OCI-LY3 (cell line): ENCODE data around the gene SCRN2.

Source experiments
- H2AFZ ChIP-seq: fragments of 200-600, 300-600 bp; shearing (Covaris generic); 2 replicates; pipeline ENCODE4 v1.6.0; 2014; ENCODE audit warnings: antibody characterized with exemption, low read depth, low read length
- H3K27ac ChIP-seq: fragments of 200-600, 300-600 bp; sonication (generic); 2 replicates; pipeline ENCODE4 v1.5.1; 2014; ENCODE audit warnings: mild to moderate bottlenecking, low read length, moderate library complexity, mixed read lengths
- H3K27me3 ChIP-seq: fragments of 200-600, 300-600 bp; sonication (generic); 2 replicates; pipeline ENCODE4 v1.6.1; 2014; ENCODE audit warnings: low read depth, low read length, mixed read lengths
- H3K36me3 ChIP-seq: fragments of 200-600, 300-600 bp; sonication (generic); replicated peaks from 2 replicates; pipeline ENCODE3; 2014; ENCODE audit warnings: low read depth, low read length, mixed read lengths
- H3K4me1 ChIP-seq: fragments of 300-600, 200-600 bp; sonication (generic); 2 replicates; pipeline ENCODE4 v1.6.1; 2014; ENCODE audit warnings: low read length, mixed read lengths
- H3K4me2 ChIP-seq: fragments of 200-600, 300-600 bp; sonication (generic); 2 replicates; pipeline ENCODE4 v1.6.1; 2014; ENCODE audit warnings: low read length, mixed read lengths
- H3K4me3 ChIP-seq: fragments of 300-600, 200-600 bp; sonication (generic); 2 replicates; pipeline ENCODE4 v1.5.1; 2014; ENCODE audit warnings: antibody characterized with exemption, mild to moderate bottlenecking, low read length, moderate library complexity
- H3K79me2 ChIP-seq: fragments of 300-600, 200-600 bp; shearing (Covaris generic); 2 replicates; pipeline ENCODE4 v1.6.1; 2014; ENCODE audit warnings: mild to moderate bottlenecking, low read length, mixed read lengths
- H3K9ac ChIP-seq: fragments of 300-600, 200-600 bp; shearing (Covaris generic); 2 replicates; pipeline ENCODE4 v1.6.0; 2014; ENCODE audit warnings: mild to moderate bottlenecking, low read length, moderate library complexity
- H3K9me3 ChIP-seq: fragments of 200-600, 300-600 bp; shearing (Covaris generic); 2 replicates; pipeline ENCODE4 v1.6.1; 2014; ENCODE audit warnings: low read length, mixed read lengths; ENCODE audit not compliant: insufficient read depth
- H4K20me1 ChIP-seq: fragments of 200-600, 300-600 bp; sonication (generic); 2 replicates; pipeline ENCODE4 v1.6.1; 2016; ENCODE audit warnings: low read length, mixed read lengths; ENCODE audit not compliant: insufficient read depth
- CTCF ChIP-seq: fragments of 200-600, 300-600 bp; sonication (generic); IDR thresholded peaks from 2 replicates; pipeline ENCODE4 v1.5.1; 2014; ENCODE audit warnings: antibody characterized with exemption, low read length, low read depth
- EZH2phosphoT487 ChIP-seq: fragments of 200-600 bp; shearing (Covaris generic); IDR thresholded peaks from 2 replicates; pipeline ENCODE4 v1.6.1; 2018; ENCODE audit warnings: antibody characterized with exemption, mixed run types, low read depth

Gene SCRN2

GRCh38 chr17:47811709-47812108 lies 29.4 kb downstream of the SCRN2 start:
- H3K4me1 ChIP-seq: no peaks in the 10 kb centered on the region
- no peak overlapping the region for H3K27ac ChIP-seq

GRCh38 chr17:47810901-47811635 lies 30.0 kb downstream of the SCRN2 start:
- Histone ChIP-seq H3K9me3 (no peaks in the 10 kb centered on the region), H3K27me3 (no peaks in the 10 kb centered on the region), H2AFZ (no peak overlapping the region), H4K20me1 (no peaks in the 10 kb centered on the region), H3K4me3 (no peak overlapping the region), H3K4me2 (no peak overlapping the region), H3K79me2 (no peaks in the 10 kb centered on the region), H3K9ac (no peak overlapping the region), H3K4me1 (no peaks in the 10 kb centered on the region), H3K27ac (no peak overlapping the region), H3K36me3 (no peaks in the 10 kb centered on the region)
- TF ChIP-seq EZH2phosphoT487 (no peak), CTCF (no peak)

More at GRCh38 chr17:47811709-47812108, 29.4 kb downstream of the SCRN2 start:
- Histone ChIP-seq H3K36me3 (no peaks in the 10 kb centered on the region), H3K79me2 (no peaks in the 10 kb centered on the region), H3K4me3 (no peak overlapping the region), H3K9ac (no peak overlapping the region), H3K9me3 (no peaks in the 10 kb centered on the region), H2AFZ (no peak overlapping the region), H3K4me2 (no peak overlapping the region), H4K20me1 (no peaks in the 10 kb centered on the region), H3K27me3 (no peaks in the 10 kb centered on the region)
- TF ChIP-seq CTCF (no peak), EZH2phosphoT487 (no peak)

DNA sequence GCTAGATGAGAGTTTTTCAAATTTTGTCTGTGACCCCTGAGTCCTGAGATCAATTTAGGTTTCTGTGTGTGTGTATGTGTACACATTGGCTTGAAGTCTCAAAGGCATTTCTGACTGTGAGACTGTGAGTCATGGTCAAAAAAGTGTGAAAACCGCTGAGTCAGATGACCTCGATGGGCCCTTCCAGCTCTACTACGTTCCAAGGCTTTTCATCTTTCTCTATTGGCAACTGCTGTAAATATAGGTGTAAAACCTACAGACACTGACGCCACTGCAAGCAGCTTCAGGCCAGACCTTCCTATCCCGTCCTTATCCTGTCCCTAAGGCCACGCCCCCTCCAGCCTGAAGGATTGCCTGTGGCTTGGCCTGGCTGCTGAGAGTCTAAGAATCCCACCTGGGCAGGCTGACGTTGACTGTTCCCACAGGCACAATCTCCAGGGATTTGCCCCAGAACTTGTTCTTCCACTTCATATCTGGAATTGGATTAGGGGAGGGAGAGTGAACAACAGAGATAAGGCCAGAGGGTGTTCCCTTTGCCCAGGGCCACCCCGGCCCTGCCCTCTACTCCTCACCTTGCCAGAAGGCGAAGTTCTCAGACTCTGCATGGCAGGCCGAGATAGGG lies 30.8 kb downstream of the SCRN2 start:
- Histone ChIP-seq H3K27me3 (no peaks in the 10 kb centered on the region), H2AFZ (no peak overlapping the region), H3K4me3 (no peak overlapping the region), H3K4me2 (no peak overlapping the region), H3K36me3 (no peaks in the 10 kb centered on the region), H4K20me1 (no peaks in the 10 kb centered on the region), H3K27ac (no peak overlapping the region), H3K9me3 (no peaks in the 10 kb centered on the region), H3K79me2 (no peaks in the 10 kb centered on the region), H3K4me1 (no peaks in the 10 kb centered on the region), H3K9ac (no peak overlapping the region)
- TF ChIP-seq EZH2phosphoT487 (no peak), CTCF (no peak)

DNA sequence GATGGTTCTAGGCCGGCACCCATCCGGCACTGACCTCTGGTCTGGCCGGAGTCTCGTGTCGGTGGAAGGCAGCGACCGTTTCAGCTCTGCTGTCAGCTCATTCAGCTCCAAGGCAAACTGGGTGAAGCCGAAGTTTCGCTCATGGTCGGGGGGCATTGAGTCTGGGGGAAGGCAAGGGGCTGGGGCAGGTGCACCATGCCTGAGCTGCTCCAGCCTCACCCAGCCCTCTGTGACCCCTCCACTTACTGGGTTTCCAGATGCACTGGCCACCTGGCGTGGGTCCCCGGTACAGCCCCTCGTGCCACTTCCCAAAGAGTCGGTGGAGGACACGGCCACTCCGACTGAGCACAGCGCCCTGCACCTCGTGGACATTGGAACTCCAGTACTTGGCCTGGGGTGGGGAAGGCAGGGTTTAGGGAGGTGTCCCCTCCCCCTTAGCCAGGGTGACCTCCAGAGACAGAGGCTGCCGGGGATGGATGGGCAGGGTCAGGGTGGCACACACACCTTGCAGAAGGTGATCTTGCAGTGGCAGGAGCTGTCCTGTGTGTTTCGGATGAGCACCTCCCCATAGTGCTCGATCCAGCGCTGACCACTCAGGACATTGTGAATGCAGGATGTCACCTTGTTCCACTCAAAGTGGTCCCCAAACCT lies 32.1 kb downstream of the SCRN2 start:
- H3K9ac ChIP-seq: no peak overlapping the region
- no peak overlapping the region for H3K4me3 ChIP-seq
- no peak for TF ChIP-seq EZH2phosphoT487
- no peak for TF ChIP-seq CTCF
- H3K27me3 ChIP-seq: no peaks in the 10 kb centered on the region
- no peak overlapping the region for H2AFZ ChIP-seq
- no peaks in the 10 kb centered on the region for H4K20me1 ChIP-seq
- no peaks in the 10 kb centered on the region for H3K36me3 ChIP-seq
- H3K4me1 ChIP-seq: no peaks in the 10 kb centered on the region
- H3K79me2 ChIP-seq: no peaks in the 10 kb centered on the region
- no peak overlapping the region for H3K27ac ChIP-seq
- no peaks in the 10 kb centered on the region for H3K9me3 ChIP-seq
- no peak overlapping the region for H3K4me2 ChIP-seq
